Astrocyte (in vitro differentiated cells and primary cell): Measurements from ENCODE around the gene PSIP1. TPM values are rescaled to one million over a fixed set of nuclear protein-coding genes. Genes with fewer than 3 reads are reported as not detected.

Experiments
- DNase-seq: peaks from one replicate; pipeline ENCODE4 v3.0.0-alpha.2; 2010; ENCODE audit warnings: low read depth
- FAIRE-seq: peaks from 2 replicates; lab custom pipeline; 2011; peaks lifted over from hg19 to GRCh38; lab: Jason Lieb, UNC
- H2AFZ ChIP-seq: 2 replicates; pipeline ENCODE4 v1.6.0; 2012; ENCODE audit warnings: low read depth, low read length, inconsistent platforms
- H3K27ac ChIP-seq: 2 replicates; pipeline ENCODE4 v1.5.1; 2011; ENCODE audit warnings: low read depth, low read length, inconsistent platforms
- H3K27me3 ChIP-seq: 2 replicates; pipeline ENCODE4 v1.6.0; 2011; ENCODE audit warnings: low read length, inconsistent platforms; ENCODE audit not compliant: insufficient read depth
- H3K36me3 ChIP-seq: 2 replicates; pipeline ENCODE4 v1.5.1; 2011; ENCODE audit warnings: low read length, inconsistent platforms; ENCODE audit not compliant: insufficient read depth
- H3K4me1 ChIP-seq: 2 replicates; pipeline ENCODE4 v1.5.1; 2011; ENCODE audit warnings: low read length, inconsistent platforms; ENCODE audit not compliant: insufficient read depth
- H3K4me2 ChIP-seq: 2 replicates; pipeline ENCODE4 v1.6.0; 2012; ENCODE audit warnings: low read length, inconsistent platforms
- H3K4me3 ChIP-seq: 2 replicates; pipeline ENCODE4 v1.5.1; 2011; ENCODE audit warnings: low read depth, mild to moderate bottlenecking, low read length, inconsistent platforms; ENCODE audit not compliant: insufficient read depth
- H3K79me2 ChIP-seq: 2 replicates; pipeline ENCODE4 v1.6.0; 2012; ENCODE audit warnings: mild to moderate bottlenecking, low read length, inconsistent platforms; ENCODE audit not compliant: insufficient read depth
- H3K9ac ChIP-seq: 2 replicates; pipeline ENCODE4 v1.6.0; 2012; ENCODE audit warnings: mild to moderate bottlenecking, low read length, inconsistent platforms
- H3K9me3 ChIP-seq: 2 replicates; pipeline ENCODE4 v1.5.1; 2012; ENCODE audit warnings: low read depth, mild to moderate bottlenecking, low read length, inconsistent platforms; ENCODE audit not compliant: insufficient read depth
- H4K20me1 ChIP-seq: 2 replicates; pipeline ENCODE4 v1.6.0; 2012; ENCODE audit warnings: low read length, inconsistent platforms; ENCODE audit not compliant: insufficient read depth
- H3K27ac Mint-ChIP-seq: one replicate; pipeline ENCODE4 v1.8.0; 2021; ENCODE audit warnings: mild to moderate bottlenecking, mixed read lengths; ENCODE audit not compliant: unreplicated experiment
- H3K27me3 Mint-ChIP-seq: one replicate; pipeline ENCODE4 v1.8.0; 2021; ENCODE audit warnings: low read depth, mixed read lengths; ENCODE audit not compliant: unreplicated experiment
- H3K36me3 Mint-ChIP-seq: one replicate; pipeline ENCODE4 v1.8.0; 2021; ENCODE audit warnings: low read depth, mixed read lengths; ENCODE audit not compliant: unreplicated experiment
- H3K4me1 Mint-ChIP-seq: one replicate; pipeline ENCODE4 v1.8.0; 2021; ENCODE audit warnings: low read depth, mixed read lengths; ENCODE audit not compliant: unreplicated experiment
- H3K4me3 Mint-ChIP-seq: one replicate; pipeline ENCODE4 v1.8.0; 2021; ENCODE audit warnings: mild to moderate bottlenecking, moderate library complexity, mixed read lengths; ENCODE audit not compliant: unreplicated experiment
- H3K9me3 Mint-ChIP-seq: one replicate; pipeline ENCODE4 v1.8.0; 2021; ENCODE audit warnings: mild to moderate bottlenecking, mixed read lengths; ENCODE audit not compliant: unreplicated experiment
- EZH2 ChIP-seq: IDR thresholded peaks from 2 replicates; pipeline ENCODE4 v1.6.1; 2012; ENCODE audit warnings: mild to moderate bottlenecking, low read length, inconsistent platforms; ENCODE audit not compliant: insufficient read depth
- total RNA-seq: library from RNA; stranded (reverse); gene quantifications from 2 replicates; pipeline ENCODE4 v1.2.1, GENCODE V29; 2021
- TF ChIP-seq, protein P1 (sequence below): IDR thresholded peaks from 2 replicates; pipeline ENCODE4 v1.5.1; 2011; ENCODE audit warnings: low read depth, mild to moderate bottlenecking, inconsistent platforms, low read length, moderate library complexity; ENCODE audit not compliant: insufficient read depth

PSIP1 gene
- total RNA-seq, 1 donor from 2014 or later: 28.5 TPM

DNA sequence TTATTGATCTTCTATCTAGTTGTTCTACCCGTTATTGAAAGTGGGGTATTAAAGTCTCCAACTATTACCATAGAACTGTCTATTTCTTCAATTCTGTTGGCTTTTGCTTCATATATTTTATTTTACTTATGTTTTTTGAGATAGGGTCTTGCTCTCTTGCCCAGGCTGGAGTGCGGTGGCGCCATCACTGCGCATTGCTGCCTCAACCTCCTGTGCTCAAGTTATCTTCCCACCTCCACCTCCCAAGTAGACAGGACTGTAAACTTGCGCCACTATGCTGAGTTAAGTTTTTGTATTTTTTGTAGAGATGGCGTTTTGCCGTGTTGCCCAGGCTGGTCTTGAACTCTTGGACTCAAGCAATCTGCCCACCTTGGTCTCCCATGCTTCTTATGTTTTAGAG, 71.9 kb downstream of the PSIP1 start:
- H3K27ac Mint-ChIP-seq: no peak overlapping the region
- FAIRE-seq: no peak
- peaks cover 30% of the 10 kb centered on the region for H3K36me3 Mint-ChIP-seq
- H3K4me1 Mint-ChIP-seq: no peaks in the 10 kb centered on the region
- H3K4me1 ChIP-seq: no peaks in the 10 kb centered on the region
- H3K4me3 Mint-ChIP-seq: no peak overlapping the region
- no peak overlapping the region for H3K9ac ChIP-seq
- H3K27ac ChIP-seq: no peak overlapping the region
- H3K4me3 ChIP-seq: no peak overlapping the region
- H3K9me3 Mint-ChIP-seq: peaks cover 6% of the 10 kb centered on the region
- DNase-seq: no peak
- H3K4me2 ChIP-seq: no peak overlapping the region
- H2AFZ ChIP-seq: no peak overlapping the region
- H3K27me3 Mint-ChIP-seq: no peaks in the 10 kb centered on the region
- no peaks in the 10 kb centered on the region for H3K9me3 ChIP-seq
- H3K27me3 ChIP-seq: no peaks in the 10 kb centered on the region
- H3K79me2 ChIP-seq: peaks cover 73% of the 10 kb centered on the region
- H3K36me3 ChIP-seq: peaks cover 21% of the 10 kb centered on the region
- TF ChIP-seq, protein P1, sequence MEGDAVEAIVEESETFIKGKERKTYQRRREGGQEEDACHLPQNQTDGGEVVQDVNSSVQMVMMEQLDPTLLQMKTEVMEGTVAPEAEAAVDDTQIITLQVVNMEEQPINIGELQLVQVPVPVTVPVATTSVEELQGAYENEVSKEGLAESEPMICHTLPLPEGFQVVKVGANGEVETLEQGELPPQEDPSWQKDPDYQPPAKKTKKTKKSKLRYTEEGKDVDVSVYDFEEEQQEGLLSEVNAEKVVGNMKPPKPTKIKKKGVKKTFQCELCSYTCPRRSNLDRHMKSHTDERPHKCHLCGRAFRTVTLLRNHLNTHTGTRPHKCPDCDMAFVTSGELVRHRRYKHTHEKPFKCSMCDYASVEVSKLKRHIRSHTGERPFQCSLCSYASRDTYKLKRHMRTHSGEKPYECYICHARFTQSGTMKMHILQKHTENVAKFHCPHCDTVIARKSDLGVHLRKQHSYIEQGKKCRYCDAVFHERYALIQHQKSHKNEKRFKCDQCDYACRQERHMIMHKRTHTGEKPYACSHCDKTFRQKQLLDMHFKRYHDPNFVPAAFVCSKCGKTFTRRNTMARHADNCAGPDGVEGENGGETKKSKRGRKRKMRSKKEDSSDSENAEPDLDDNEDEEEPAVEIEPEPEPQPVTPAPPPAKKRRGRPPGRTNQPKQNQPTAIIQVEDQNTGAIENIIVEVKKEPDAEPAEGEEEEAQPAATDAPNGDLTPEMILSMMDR: no peak
- TF ChIP-seq EZH2: no peak
- H4K20me1 ChIP-seq: peaks cover 48% of the 10 kb centered on the region

DNA sequence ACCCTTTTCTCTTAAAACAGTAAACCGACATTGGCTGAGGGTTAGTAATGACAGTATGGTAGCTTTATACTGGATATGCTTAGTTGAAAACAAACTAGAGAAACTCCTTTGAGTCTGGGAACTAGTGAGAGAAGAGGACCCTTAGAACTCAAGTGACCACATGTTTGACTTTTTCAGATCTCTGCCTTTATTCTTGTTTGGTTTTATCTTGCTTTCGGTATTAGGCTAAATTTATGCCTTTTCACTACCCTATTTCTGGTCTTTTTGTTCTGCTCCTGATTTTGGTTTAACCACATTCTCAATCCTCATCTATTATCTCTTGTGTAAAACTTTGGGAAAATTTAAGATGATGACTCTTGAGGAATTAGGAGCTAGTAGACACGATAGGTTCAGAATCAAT, 77.1 kb downstream of the PSIP1 start:
- H3K9me3 Mint-ChIP-seq: no peaks in the 10 kb centered on the region
- DNase-seq: no peak
- H3K27ac Mint-ChIP-seq: no peak overlapping the region
- peaks cover 68% of the 10 kb centered on the region for H4K20me1 ChIP-seq
- no peak overlapping the region for H3K4me2 ChIP-seq
- no peak for FAIRE-seq
- no peaks in the 10 kb centered on the region for H3K27me3 Mint-ChIP-seq
- peaks cover 90% of the 10 kb centered on the region for H3K79me2 ChIP-seq
- H3K4me3 ChIP-seq: no peak overlapping the region
- peaks cover 8% of the 10 kb centered on the region for H3K36me3 Mint-ChIP-seq
- H3K4me1 Mint-ChIP-seq: peaks cover 7% of the 10 kb centered on the region
- peaks cover 23% of the 10 kb centered on the region for H3K36me3 ChIP-seq
- H3K9me3 ChIP-seq: no peaks in the 10 kb centered on the region
- no peak overlapping the region for H2AFZ ChIP-seq
- TF ChIP-seq, protein P1: no peak
- no peak for TF ChIP-seq EZH2
- no peaks in the 10 kb centered on the region for H3K27me3 ChIP-seq
- H3K9ac ChIP-seq: no peak overlapping the region
- H3K27ac ChIP-seq: no peak overlapping the region
- H3K4me3 Mint-ChIP-seq: no peak overlapping the region
- no peaks in the 10 kb centered on the region for H3K4me1 ChIP-seq

DNA sequence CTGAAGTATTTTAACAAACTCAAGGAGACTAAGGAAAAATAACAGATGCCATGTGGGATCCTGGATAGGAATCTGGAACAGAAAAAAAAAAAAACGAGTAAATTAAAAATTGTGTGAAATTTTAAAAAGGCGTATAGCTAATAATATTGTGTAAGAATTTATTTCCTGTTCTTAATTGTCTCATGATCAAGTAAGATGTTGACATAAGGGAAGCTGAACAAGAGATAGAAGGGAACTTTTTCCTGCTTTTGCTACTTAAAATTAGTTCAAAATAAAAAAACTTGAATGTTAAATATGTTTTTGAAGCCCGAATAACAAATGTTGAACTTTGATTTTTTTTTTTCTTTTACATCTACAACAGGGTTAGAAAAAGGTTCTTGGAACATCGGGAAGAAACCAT, 77.6 kb downstream of the PSIP1 start:
- Mint-ChIP-seq H3K36me3 (peaks cover 6% of the 10 kb centered on the region), H3K27me3 (no peaks in the 10 kb centered on the region), H3K4me1 (peaks cover 7% of the 10 kb centered on the region), H3K27ac (no peak overlapping the region), H3K4me3 (no peak overlapping the region), H3K9me3 (no peaks in the 10 kb centered on the region)
- H3K4me1 ChIP-seq: no peaks in the 10 kb centered on the region
- peaks cover 23% of the 10 kb centered on the region for H3K36me3 ChIP-seq
- TF ChIP-seq, protein P1: no peak
- TF ChIP-seq EZH2: no peak
- no peaks in the 10 kb centered on the region for H3K9me3 ChIP-seq
- no peak overlapping the region for H3K4me2 ChIP-seq
- H2AFZ ChIP-seq: no peak overlapping the region
- no peaks in the 10 kb centered on the region for H3K27me3 ChIP-seq
- no peak overlapping the region for H3K27ac ChIP-seq
- peaks cover 89% of the 10 kb centered on the region for H3K79me2 ChIP-seq
- no peak overlapping the region for H3K4me3 ChIP-seq
- peaks cover 69% of the 10 kb centered on the region for H4K20me1 ChIP-seq
- DNase-seq (no peak), FAIRE-seq (no peak)
- H3K9ac ChIP-seq: no peak overlapping the region
